Cardiac fibroblast (primary cell): ENCODE results near the gene ARFGAP1.
A peak's percentile ranks its signal among the peaks of the same experiment; 100 is the strongest.

Experiments used
- DNase-seq, 2 donors: peaks; one replicate each; pipeline versions ENCODE4 v3.0.0 to v3.0.0-alpha.2; 2010; ENCODE audit warnings: low read depth in 2 of 2
- H3K4me3 ChIP-seq, 2 donors: replicated peaks in 1 of 2; 1 replicate in 1 of 2; 2 replicates in 1 of 2; pipeline ENCODE4 v1.5.1; 2011; ENCODE audit warnings: low read depth in 2 of 2, low read length in 2 of 2, mild to moderate bottlenecking in 2 of 2, moderate library complexity in 1 of 2
- TF ChIP-seq, protein P1 (sequence below): IDR thresholded peaks from one replicate; pipeline ENCODE4 v1.5.1; 2011; ENCODE audit warnings: low read depth, mild to moderate bottlenecking, low read length, inconsistent platforms

Gene ARFGAP1

GRCh38 chr20:63269724-63270123 lies 2.9 kb upstream of the ARFGAP1 start:
- no peak overlapping the region for H3K4me3 ChIP-seq
- DNase-seq, result no peak
- TF ChIP-seq, protein P1, sequence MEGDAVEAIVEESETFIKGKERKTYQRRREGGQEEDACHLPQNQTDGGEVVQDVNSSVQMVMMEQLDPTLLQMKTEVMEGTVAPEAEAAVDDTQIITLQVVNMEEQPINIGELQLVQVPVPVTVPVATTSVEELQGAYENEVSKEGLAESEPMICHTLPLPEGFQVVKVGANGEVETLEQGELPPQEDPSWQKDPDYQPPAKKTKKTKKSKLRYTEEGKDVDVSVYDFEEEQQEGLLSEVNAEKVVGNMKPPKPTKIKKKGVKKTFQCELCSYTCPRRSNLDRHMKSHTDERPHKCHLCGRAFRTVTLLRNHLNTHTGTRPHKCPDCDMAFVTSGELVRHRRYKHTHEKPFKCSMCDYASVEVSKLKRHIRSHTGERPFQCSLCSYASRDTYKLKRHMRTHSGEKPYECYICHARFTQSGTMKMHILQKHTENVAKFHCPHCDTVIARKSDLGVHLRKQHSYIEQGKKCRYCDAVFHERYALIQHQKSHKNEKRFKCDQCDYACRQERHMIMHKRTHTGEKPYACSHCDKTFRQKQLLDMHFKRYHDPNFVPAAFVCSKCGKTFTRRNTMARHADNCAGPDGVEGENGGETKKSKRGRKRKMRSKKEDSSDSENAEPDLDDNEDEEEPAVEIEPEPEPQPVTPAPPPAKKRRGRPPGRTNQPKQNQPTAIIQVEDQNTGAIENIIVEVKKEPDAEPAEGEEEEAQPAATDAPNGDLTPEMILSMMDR, result no peak

DNA sequence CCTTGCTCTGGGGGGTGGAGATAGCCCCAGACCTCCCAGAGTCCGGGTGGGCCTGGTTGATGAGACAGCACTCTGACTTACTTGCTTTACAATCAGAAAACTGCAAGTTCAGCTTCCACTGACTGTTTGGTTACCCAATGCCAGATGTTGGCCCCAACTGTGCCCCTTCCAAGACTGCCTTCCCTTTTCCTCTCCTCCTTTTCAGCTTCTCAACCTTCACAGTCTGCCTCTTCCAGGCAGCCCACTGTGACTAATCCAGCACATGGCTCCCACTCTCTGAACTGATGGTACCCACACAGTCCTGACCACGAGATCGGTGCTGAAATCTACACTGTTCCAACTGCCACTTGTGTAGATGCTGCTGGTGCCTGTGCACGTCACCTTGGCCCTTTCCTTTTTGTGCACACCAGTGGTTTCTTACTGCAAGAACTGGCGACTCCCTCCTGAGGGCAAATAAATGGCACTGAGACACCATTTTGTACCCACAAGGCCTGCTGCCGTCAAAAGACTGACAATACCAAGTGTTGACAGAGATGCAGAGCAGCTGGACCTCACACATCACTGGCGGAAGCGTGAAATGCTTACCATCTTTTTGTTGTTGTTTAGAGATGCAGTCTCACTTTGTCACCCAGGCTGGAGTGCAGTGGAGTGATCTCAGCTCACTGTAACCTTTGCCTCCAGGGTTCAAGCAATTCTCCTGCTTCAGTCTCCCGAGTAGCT lies 1.8 kb upstream of the ARFGAP1 start:
- DNase-seq, result no peak
- TF ChIP-seq, protein P1, result no peak
- H3K4me3 ChIP-seq, result no peak overlapping the region

- TF ChIP-seq, protein P1, result no peak
- DNase-seq, result no peak
- peak overlapping the region; percentile 74 to 82 for H3K4me3 ChIP-seq
Measured at GRCh38 chr20:63273059-63273579, 506 bp downstream of the ARFGAP1 start.

GRCh38 chr20:63273635-63274380 lies 1.2 kb downstream of the ARFGAP1 start:
- peak overlapping the region; percentile 74 to 82 for H3K4me3 ChIP-seq
- TF ChIP-seq, protein P1, result no peak
- DNase-seq, result peak; percentile 48 to 79

DNA sequence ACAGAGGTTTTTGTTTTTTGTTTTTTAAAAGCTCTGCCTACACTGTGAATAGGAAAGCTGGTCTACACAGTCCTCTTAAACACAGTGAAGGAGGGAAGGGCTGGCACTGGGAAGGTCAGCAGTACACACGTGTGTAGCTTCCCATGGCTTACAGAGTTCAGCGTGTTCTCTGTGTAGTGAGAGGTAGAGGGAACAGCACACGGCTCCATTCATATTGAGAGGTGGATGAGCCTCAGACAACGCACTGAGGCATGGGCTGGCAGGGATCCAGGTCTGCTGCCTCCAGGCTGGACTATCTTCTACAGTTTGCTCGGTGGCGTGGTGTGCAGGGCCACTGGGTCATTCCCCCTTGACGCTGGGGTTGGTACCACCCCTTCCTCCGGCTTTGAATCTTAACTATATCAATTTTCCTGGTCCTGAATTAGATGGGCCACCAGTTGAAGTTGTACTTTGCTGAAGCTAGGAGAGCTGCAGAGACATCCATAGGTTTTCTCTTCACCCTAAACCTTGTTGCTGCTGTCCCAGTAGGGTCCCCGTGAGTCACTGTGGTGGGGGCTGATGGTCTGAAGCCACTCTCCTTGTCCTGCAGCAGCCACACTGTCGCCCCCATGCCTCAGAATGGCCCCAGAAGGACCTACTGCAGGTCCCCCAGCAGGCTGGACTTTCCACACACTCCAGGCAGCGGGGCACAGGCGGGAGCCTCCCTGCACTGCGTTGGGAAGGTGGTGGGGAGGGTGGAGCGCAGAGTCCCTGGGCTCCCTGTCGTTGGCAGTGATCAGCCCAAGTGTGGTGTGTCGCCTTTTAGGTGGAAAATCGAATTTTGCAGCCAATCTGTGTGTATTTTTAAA lies 2.0 kb downstream of the ARFGAP1 start:
- H3K4me3 ChIP-seq, result peak overlapping the region in 1 of 2 donors; percentile 21
- TF ChIP-seq, protein P1, result no peak
- peak in 1 of 2 donors; percentile 28 for DNase-seq

DNA sequence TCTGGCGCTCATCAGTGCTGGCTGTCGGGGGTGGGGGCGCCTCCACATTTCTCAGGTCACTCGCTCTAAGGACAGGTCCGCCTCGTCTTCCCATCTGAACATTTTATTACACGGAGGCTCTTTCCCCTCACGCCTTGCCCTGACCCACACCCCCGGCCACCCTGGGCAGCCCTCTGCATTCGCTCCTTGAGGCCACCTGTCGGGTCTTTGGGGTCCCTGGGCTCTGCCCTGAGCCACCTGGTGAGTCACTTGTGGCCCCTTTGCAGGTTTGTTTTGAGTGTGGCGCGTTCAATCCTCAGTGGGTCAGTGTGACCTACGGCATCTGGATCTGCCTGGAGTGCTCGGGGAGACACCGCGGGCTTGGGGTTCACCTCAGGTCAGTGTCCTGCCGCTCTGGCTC lies 3.2 kb downstream of the ARFGAP1 start:
- no peak overlapping the region for H3K4me3 ChIP-seq
- DNase-seq, result no peak
- TF ChIP-seq, protein P1, result no peak
